BE2C (cell line): ENCODE measurements around the gene CDK6.

ENCODE experiments used
- DNase-seq: peaks from one replicate; pipeline ENCODE4 v3.0.0-alpha.2; 2020
- H3K27me3 ChIP-seq: fragments of 250-450 bp; sonication (Bioruptor Pico); 2 replicates; pipeline ENCODE4 v1.5.1; 2020; ENCODE audit warnings: mild to moderate bottlenecking
- H3K36me3 ChIP-seq: fragments of 250-450 bp; sonication (Bioruptor Pico); 2 replicates; pipeline ENCODE4 v1.5.1; 2020; ENCODE audit warnings: mild to moderate bottlenecking
- H3K4me1 ChIP-seq: fragments of 250-450 bp; sonication (Bioruptor Pico); 2 replicates; pipeline ENCODE4 v1.5.1; 2020
- H3K4me3 ChIP-seq: 2 replicates; pipeline ENCODE4 v1.5.1; 2011; ENCODE audit warnings: low read depth, low read length
- H3K9me3 ChIP-seq: fragments of 250-450 bp; sonication (Bioruptor Pico); 2 replicates; pipeline ENCODE4 v1.5.1; 2020
- CTCF ChIP-seq: IDR thresholded peaks from 2 replicates; pipeline ENCODE4 v1.5.1; 2012; ENCODE audit warnings: mild to moderate bottlenecking, low read depth, low read length

CDK6 gene

GRCh38 chr7:92667816-92668535 is 168.4 kb downstream of the CDK6 start:
- TF ChIP-seq CTCF = no peak
- peaks cover 23% of the 10 kb centered on the region; the same call in 1 of the 2 replicates for H3K36me3 ChIP-seq
- no peaks in the 10 kb centered on the region for H3K27me3 ChIP-seq
- no peak overlapping the region for H3K4me3 ChIP-seq
- DNase-seq = no peak
- no peaks in the 10 kb centered on the region for H3K4me1 ChIP-seq
- no peaks in the 10 kb centered on the region for H3K9me3 ChIP-seq

- H3K36me3 ChIP-seq = peaks cover 21% of the 10 kb centered on the region; the same call in 1 of the 2 replicates
Observed at GRCh38 chr7:92665926-92666325, 170.4 kb downstream of the CDK6 start.

GRCh38 chr7:92661651-92662050 is 174.7 kb downstream of the CDK6 start:
- Histone ChIP-seq H3K36me3 (peaks cover 14% of the 10 kb centered on the region), H3K4me1 (no peaks in the 10 kb centered on the region), H3K9me3 (no peaks in the 10 kb centered on the region), H3K27me3 (no peaks in the 10 kb centered on the region), H3K4me3 (no peak overlapping the region)
- no peak for TF ChIP-seq CTCF
- DNase-seq = no peak

More at GRCh38 chr7:92665926-92666325, 170.4 kb downstream of the CDK6 start:
- H3K4me1 ChIP-seq = no peaks in the 10 kb centered on the region
- no peak for DNase-seq
- TF ChIP-seq CTCF = no peak
- H3K4me3 ChIP-seq = no peak overlapping the region
- no peaks in the 10 kb centered on the region for H3K27me3 ChIP-seq
- no peaks in the 10 kb centered on the region for H3K9me3 ChIP-seq

GRCh38 chr7:92658671-92659070 is 177.7 kb downstream of the CDK6 start:
- no peak for TF ChIP-seq CTCF
- H3K4me1 ChIP-seq = peaks cover 3% of the 10 kb centered on the region; the same call in 1 of the 2 replicates
- H3K27me3 ChIP-seq = no peaks in the 10 kb centered on the region
- no peaks in the 10 kb centered on the region for H3K9me3 ChIP-seq
- no peak for DNase-seq
- H3K4me3 ChIP-seq = no peak overlapping the region
- peaks cover 10% of the 10 kb centered on the region for H3K36me3 ChIP-seq

GRCh38 chr7:92657391-92657790 is 179.0 kb downstream of the CDK6 start:
- TF ChIP-seq CTCF = no peak
- no peak overlapping the region for H3K4me3 ChIP-seq
- H3K9me3 ChIP-seq = no peaks in the 10 kb centered on the region
- no peaks in the 10 kb centered on the region for H3K27me3 ChIP-seq
- H3K36me3 ChIP-seq = peaks cover 10% of the 10 kb centered on the region
- peaks cover 5% of the 10 kb centered on the region; the same call in 1 of the 2 replicates for H3K4me1 ChIP-seq
- DNase-seq = no peak

- no peak for DNase-seq
- no peak overlapping the region for H3K4me3 ChIP-seq
- H3K36me3 ChIP-seq = peaks cover 7% of the 10 kb centered on the region
- no peaks in the 10 kb centered on the region for H3K9me3 ChIP-seq
- H3K27me3 ChIP-seq = no peaks in the 10 kb centered on the region
- no peak for TF ChIP-seq CTCF
- H3K4me1 ChIP-seq = peaks cover 5% of the 10 kb centered on the region; the same call in 1 of the 2 replicates
Observed at GRCh38 chr7:92656121-92656520, 180.3 kb downstream of the CDK6 start.
